Head of caudate nucleus (tissue), 42 donors: ENCODE results near the gene THY1.
"Not testable (repeated sequence)": the region's sequence is repeated elsewhere in the genome, so short reads cannot be mapped to it uniquely, and the experiment has no call there.

Source experiments
- DNase-seq, 42 donors: peaks; one replicate each; pipeline versions ENCODE4 v3.0.0 to v3.0.0-alpha.2; 2020 to 2021; ENCODE audit warnings: mixed read lengths in 7 of 42
- intact Hi-C: fragments of 100-400 bp; cut with DNase I; formaldehyde crosslinking; loops from one replicate; pipeline ENCODE4 v1.15.0; 2022

THY1 gene

GRCh38 chr11:119403021-119403420 is 20.0 kb downstream of the THY1 start:
- intact Hi-C loops: no loop called here
- no peak for DNase-seq

GRCh38 chr11:119402470-119402869 is 20.5 kb downstream of the THY1 start:
- intact Hi-C loops: no loop called here
- DNase-seq: no peak

GRCh38 chr11:119400860-119401259 is 22.1 kb downstream of the THY1 start:
- no peak for DNase-seq
- intact Hi-C loops: no loop called here

GRCh38 chr11:119397740-119398139 is 25.2 kb downstream of the THY1 start:
- DNase-seq: no peak
- intact Hi-C loops: no loop called here

- intact Hi-C loops: no loop called here
- no peak for DNase-seq
Measured at GRCh38 chr11:119396835-119397234, 26.1 kb downstream of the THY1 start.

GRCh38 chr11:119391275-119391674 is 31.7 kb downstream of the THY1 start:
- intact Hi-C loops: no loop called here
- no peak for DNase-seq

- intact Hi-C loops: no loop called here
- DNase-seq: no peak
Measured at GRCh38 chr11:119389611-119390254, 33.2 kb downstream of the THY1 start.

GRCh38 chr11:119388103-119388502 is 34.9 kb downstream of the THY1 start:
- DNase-seq: no peak
- intact Hi-C loops: no loop called here

GRCh38 chr11:119384332-119384731 is 38.6 kb downstream of the THY1 start:
- DNase-seq: no peak
- intact Hi-C loops: loop anchor here (5.0 kb wide), 1 partner anchor 93 kb away; no protein-coding TSS in a partner anchor

GRCh38 chr11:119382513-119382912 is 40.5 kb downstream of the THY1 start:
- intact Hi-C loops: loop anchor here (5.0 kb wide), 1 partner anchor 95 kb away; no protein-coding TSS in a partner anchor
- not testable (repeated sequence) for DNase-seq

GRCh38 chr11:119382101-119382500 is 40.9 kb downstream of the THY1 start:
- intact Hi-C loops: loop anchor here (5.0 kb wide), 1 partner anchor 95 kb away; no protein-coding TSS in a partner anchor
- no peak for DNase-seq

- peak; percentile 98 to 100 (median 99) for DNase-seq
- intact Hi-C loops: loop anchor here (5.0 kb wide), 1 partner anchor 96 kb away; no protein-coding TSS in a partner anchor
Measured at GRCh38 chr11:119381181-119381988, 41.6 kb downstream of the THY1 start, which contains the start of gene USP2. TSS of gene USP2 (minus strand) at chr11:119381690. CDS start at chr11:119373480, 8,210 bp downstream.

- intact Hi-C loops: loop anchor here (5.0 kb wide), 1 partner anchor 96 kb away; no protein-coding TSS in a partner anchor
- peak in 7 of 42 donors; percentile 20 to 50 (median 40) for DNase-seq
Measured at GRCh38 chr11:119380827-119381180, 42.2 kb downstream of the THY1 start.

GRCh38 chr11:119380160-119380826 is 42.7 kb downstream of the THY1 start:
- intact Hi-C loops: loop anchor here (5.0 kb wide), 1 partner anchor 97 kb away; no protein-coding TSS in a partner anchor
- DNase-seq: peak in 3 of 42 donors; percentile 6 to 25 (median 21)

- DNase-seq: peak in 1 of 42 donors; percentile 6
- intact Hi-C loops: no loop called here
Measured at GRCh38 chr11:119378851-119379465, 44.0 kb downstream of the THY1 start.

- intact Hi-C loops: no loop called here
Measured at GRCh38 chr11:119377961-119378667, 44.9 kb downstream of the THY1 start.

GRCh38 chr11:119377112-119377901 is 45.7 kb downstream of the THY1 start:
- intact Hi-C loops: no loop called here
- DNase-seq: peak in 3 of 42 donors; percentile 15 to 32 (median 25)

More at GRCh38 chr11:119377961-119378667, 44.9 kb downstream of the THY1 start:
- DNase-seq: peak in 1 of 42 donors; percentile 10
